ENCODE measurements around the gene ANKAR.

GRCh38 chr2:189659734-189660133 is 14.7 kb upstream of the ANKAR start:
- TF ChIP-seq CTCF (IDR thresholded peaks at IDR 0.05; ENCODE audit: low read length) (no peak), EZH2 (IDR thresholded peaks at IDR 0.05; ENCODE audit: borderline replicate concordance, low read length) (no peak)
